Gastroesophageal sphincter (tissue), 3 donors: Measurements from ENCODE around the gene AUTS2.

Source experiments
- EP300 ChIP-seq: sonication (generic); formaldehyde crosslinking; IDR thresholded peaks from one replicate; pipeline ENCODE4 v1.6.1; 2017; ENCODE audit warnings: antibody characterized with exemption, mild to moderate bottlenecking
- POLR2A ChIP-seq, 2 donors: fragments of 450-650 bp; IDR thresholded peaks; one replicate each; pipeline ENCODE4 v1.6.1; 2017; ENCODE audit warnings: antibody characterized with exemption in 2 of 2, mild to moderate bottlenecking in 2 of 2, moderate library complexity in 1 of 2
- POLR2AphosphoS5 ChIP-seq: sonication (generic); formaldehyde crosslinking; IDR thresholded peaks from one replicate; pipeline ENCODE4 v1.6.1; 2017; ENCODE audit warnings: antibody characterized with exemption
- TF ChIP-seq, protein P1 (sequence below), 4 experiments: fragments of 200-600 bp in 2 of 4; fragments of 450-650 bp in 2 of 4; sonication (generic) in 1 of 4; IDR thresholded peaks; one replicate each; pipeline ENCODE4 v1.5.1; 2017 to 2019; ENCODE audit warnings: antibody characterized with exemption in 4 of 4, mild to moderate bottlenecking in 2 of 4, moderate library complexity in 2 of 4

DNA sequence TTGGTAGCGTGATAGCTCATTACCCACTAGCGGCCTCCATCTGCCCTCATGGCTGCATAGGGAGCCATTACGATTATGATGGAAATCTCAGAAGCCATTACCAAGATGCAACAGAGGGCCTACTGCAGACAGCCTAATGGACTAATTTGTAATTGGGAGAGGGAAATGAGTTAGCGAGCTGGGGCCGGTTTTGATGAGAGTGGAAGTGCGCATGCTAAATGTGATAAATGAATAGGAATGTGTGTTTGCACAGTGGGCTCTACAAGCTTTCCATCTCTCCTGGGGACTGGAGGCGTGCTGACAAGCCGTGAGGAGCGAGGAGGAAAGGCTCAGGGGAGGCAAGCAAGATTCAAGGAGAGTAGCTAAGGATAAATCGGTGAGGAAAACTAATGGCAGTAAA, 889.2 kb downstream of the AUTS2 start:
- TF ChIP-seq EP300 (no peak), POLR2A (IDR thresholded peaks at IDR 0.05) (no peak), POLR2AphosphoS5 (no peak)
- TF ChIP-seq, protein P1, sequence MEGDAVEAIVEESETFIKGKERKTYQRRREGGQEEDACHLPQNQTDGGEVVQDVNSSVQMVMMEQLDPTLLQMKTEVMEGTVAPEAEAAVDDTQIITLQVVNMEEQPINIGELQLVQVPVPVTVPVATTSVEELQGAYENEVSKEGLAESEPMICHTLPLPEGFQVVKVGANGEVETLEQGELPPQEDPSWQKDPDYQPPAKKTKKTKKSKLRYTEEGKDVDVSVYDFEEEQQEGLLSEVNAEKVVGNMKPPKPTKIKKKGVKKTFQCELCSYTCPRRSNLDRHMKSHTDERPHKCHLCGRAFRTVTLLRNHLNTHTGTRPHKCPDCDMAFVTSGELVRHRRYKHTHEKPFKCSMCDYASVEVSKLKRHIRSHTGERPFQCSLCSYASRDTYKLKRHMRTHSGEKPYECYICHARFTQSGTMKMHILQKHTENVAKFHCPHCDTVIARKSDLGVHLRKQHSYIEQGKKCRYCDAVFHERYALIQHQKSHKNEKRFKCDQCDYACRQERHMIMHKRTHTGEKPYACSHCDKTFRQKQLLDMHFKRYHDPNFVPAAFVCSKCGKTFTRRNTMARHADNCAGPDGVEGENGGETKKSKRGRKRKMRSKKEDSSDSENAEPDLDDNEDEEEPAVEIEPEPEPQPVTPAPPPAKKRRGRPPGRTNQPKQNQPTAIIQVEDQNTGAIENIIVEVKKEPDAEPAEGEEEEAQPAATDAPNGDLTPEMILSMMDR (IDR thresholded peaks at IDR 0.05), result no peak
